ENCODE data around the gene MAFG.

MAFG gene

GRCh38 chr17:81868674-81869220, 58.8 kb downstream of the MAFG start:
- DNase-seq (ENCODE audit: low read depth in 1 of 2, low spot score in 1 of 2) = no peak
